ENCODE measurements around the gene KAT8. TPM values are rescaled to one million over a fixed set of nuclear protein-coding genes. Genes with fewer than 3 reads are reported as not detected.
A peak's percentile ranks its signal among the peaks of the same experiment; 100 is the strongest.

Gene KAT8
- total and polyA plus RNA-seq, 8 donors = 38.8 to 114 (median 54.0) TPM

- WGBS, 5 donors = 96 to 98% (median 97%) methylated on average over 37 to 40 of the region's 40 CpGs
- peaks cover 7 to 51% (median 36%) of the 10 kb centered on the region in 4 donors for H3K4me1 ChIP-seq
- peaks cover 54 to 92% (median 90%) of the 10 kb centered on the region in 4 donors for H3K36me3 ChIP-seq
- DNase-seq = no peak
- H3K9me3 ChIP-seq = no peaks in the 10 kb centered on the region
- intact Hi-C loops (cut with DNase I; ENCODE audit: low total_unique reads) = no loop called here
- no peaks in the 10 kb centered on the region for H3K27me3 ChIP-seq
- no peak for TF ChIP-seq EP300 (IDR thresholded peaks at IDR 0.05)
- TF ChIP-seq CTCF (IDR thresholded peaks at IDR 0.05) = no peak
- TF ChIP-seq POLR2A (IDR thresholded peaks at IDR 0.05) = no peak
- no peak for TF ChIP-seq POLR2AphosphoS5 (IDR thresholded peaks at IDR 0.05)
- no peak overlapping the region for H3K4me3 ChIP-seq
- H3K27ac ChIP-seq = no peak overlapping the region
These were observed 37.3 kb upstream of the KAT8 start for GRCh38 chr16:31080035-31080629.

GRCh38 chr16:31080756-31081419 is 36.6 kb upstream of the KAT8 start:
- 92 to 95% (median 94%) methylated on average over 2 to 13 of the region's 13 CpGs for WGBS, 5 donors
- DNase-seq = no peak
- no peaks in the 10 kb centered on the region for H3K9me3 ChIP-seq
- H3K4me3 ChIP-seq = no peak overlapping the region
- H3K27me3 ChIP-seq = no peaks in the 10 kb centered on the region
- no peak for TF ChIP-seq CTCF (IDR thresholded peaks at IDR 0.05)
- TF ChIP-seq POLR2AphosphoS5 (IDR thresholded peaks at IDR 0.05) = no peak
- TF ChIP-seq POLR2A (IDR thresholded peaks at IDR 0.05) = no peak
- TF ChIP-seq EP300 (IDR thresholded peaks at IDR 0.05) = no peak
- peaks cover 54 to 100% (median 98%) of the 10 kb centered on the region in 4 donors for H3K36me3 ChIP-seq
- intact Hi-C loops (cut with DNase I; ENCODE audit: low total_unique reads) = no loop called here
- H3K27ac ChIP-seq = no peak overlapping the region
- H3K4me1 ChIP-seq = peaks cover 0 to 44% (median 29%) of the 10 kb centered on the region in 4 donors

DNA sequence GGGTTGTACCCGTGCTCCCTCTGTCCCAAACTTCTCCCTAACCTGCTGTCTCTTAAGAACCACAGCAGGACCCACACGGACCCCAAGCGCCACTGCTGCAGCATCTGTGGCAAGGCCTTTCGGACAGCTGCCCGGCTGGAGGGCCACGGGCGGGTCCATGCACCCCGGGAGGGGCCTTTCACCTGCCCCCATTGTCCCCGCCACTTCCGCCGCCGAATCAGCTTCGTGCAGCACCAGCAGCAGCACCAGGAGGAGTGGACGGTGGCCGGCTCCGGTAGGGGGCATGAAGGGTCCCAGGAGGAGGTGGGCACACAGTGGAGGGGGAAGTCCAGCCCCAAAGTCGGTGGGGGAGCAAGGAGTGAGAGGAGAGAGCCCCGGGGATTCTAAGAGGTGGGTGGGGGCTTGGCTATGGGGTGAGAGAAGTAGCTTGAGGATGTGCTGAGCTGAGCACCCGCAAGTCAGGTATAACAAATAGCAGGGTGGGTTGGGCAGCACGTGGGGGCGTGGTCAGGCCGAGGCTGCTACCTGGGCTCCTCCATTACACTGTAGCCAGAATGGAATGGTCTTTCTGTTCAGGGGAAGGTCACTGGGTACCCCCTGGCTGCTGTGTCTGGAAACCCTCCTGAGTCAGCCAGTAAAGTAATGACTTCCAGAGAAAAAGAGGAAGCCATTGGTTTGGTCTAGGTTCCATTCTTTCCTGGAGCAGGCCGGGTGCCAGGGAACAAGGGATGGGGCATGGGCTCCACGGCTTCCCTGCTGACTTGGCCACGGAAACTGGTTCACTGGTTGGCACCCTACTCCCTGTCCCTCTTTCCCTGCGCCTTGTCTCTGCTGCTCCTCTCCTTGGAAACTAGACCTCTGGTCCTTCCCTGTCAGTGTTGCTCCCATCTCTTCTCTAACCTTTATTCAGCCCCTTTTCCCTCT is 35.8 kb upstream of the KAT8 start:
- Histone ChIP-seq H3K27ac (no peak overlapping the region), H3K36me3 (peaks cover 48 to 100% (median 98%) of the 10 kb centered on the region in 4 donors), H3K4me1 (peaks cover 0 to 37% (median 25%) of the 10 kb centered on the region in 4 donors), H3K4me3 (no peak overlapping the region), H3K27me3 (no peaks in the 10 kb centered on the region), H3K9me3 (no peaks in the 10 kb centered on the region)
- no peak for TF ChIP-seq POLR2A (IDR thresholded peaks at IDR 0.05)
- TF ChIP-seq CTCF (IDR thresholded peaks at IDR 0.05) = no peak
- TF ChIP-seq POLR2AphosphoS5 (IDR thresholded peaks at IDR 0.05) = no peak
- no peak for TF ChIP-seq EP300 (IDR thresholded peaks at IDR 0.05)
- DNase-seq = peak in 1 of 2 donors; percentile 2
- WGBS, 5 donors = 81 to 86% (median 83%) methylated on average over 25 to 26 of the region's 26 CpGs
- intact Hi-C loops (cut with DNase I; ENCODE audit: low total_unique reads) = no loop called here

DNA sequence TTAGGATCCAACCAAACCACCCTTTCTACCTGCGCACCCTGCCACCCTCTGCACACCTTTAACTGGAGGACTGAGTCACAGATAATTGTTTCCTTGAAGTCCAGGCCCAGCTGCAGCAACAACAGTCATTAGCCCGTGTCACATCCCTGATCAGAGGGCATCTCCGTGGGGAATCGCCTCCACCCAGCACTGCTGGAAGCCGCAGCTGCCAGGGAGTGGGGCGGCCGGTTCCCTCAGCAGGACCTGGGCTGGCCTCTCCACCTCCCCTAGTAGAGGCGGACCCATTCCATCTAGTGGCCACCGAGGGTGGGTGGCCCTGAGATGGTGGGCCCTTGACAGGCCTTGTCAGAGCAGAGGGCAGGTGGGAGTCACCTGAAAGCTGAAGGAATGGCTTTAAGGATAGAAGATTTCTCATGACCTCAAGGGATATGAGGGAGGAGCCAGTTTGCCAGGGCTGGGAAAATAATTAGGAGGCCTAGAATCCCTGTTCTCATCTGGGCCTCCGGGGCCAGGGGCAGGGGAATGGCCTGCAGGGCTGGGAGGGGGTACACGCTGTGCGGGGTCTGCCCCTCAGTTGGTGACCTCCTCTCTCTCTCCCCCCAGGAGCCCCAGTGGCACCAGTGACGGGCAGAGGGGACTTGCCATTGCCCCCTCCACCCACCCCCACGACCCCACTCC is 35.0 kb upstream of the KAT8 start:
- H3K4me1 ChIP-seq = peaks cover 0 to 37% (median 25%) of the 10 kb centered on the region in 4 donors
- 70 to 80% (median 75%) methylated on average over 10 to 14 of the region's 14 CpGs for WGBS, 5 donors
- H3K27ac ChIP-seq = no peak overlapping the region
- peaks cover 43 to 100% (median 98%) of the 10 kb centered on the region in 4 donors for H3K36me3 ChIP-seq
- H3K4me3 ChIP-seq = no peak overlapping the region
- H3K27me3 ChIP-seq = no peaks in the 10 kb centered on the region
- intact Hi-C loops (cut with DNase I; ENCODE audit: low total_unique reads) = no loop called here
- peak in 1 of 2 donors; percentile 2 for DNase-seq
- no peaks in the 10 kb centered on the region for H3K9me3 ChIP-seq
- TF ChIP-seq EP300 (IDR thresholded peaks at IDR 0.05) (no peak), POLR2A (IDR thresholded peaks at IDR 0.05) (no peak), POLR2AphosphoS5 (IDR thresholded peaks at IDR 0.05) (no peak), CTCF (IDR thresholded peaks at IDR 0.05) (no peak)

Measured in stomach (tissue), 9 donors.